Ovary (tissue), 9 donors: Measurements from ENCODE around the gene COP1. TPM values are rescaled to one million over a fixed set of nuclear protein-coding genes. Genes with fewer than 3 reads are reported as not detected.
"Not testable (repeated sequence)": the region's sequence is repeated elsewhere in the genome, so short reads cannot be mapped to it uniquely, and the experiment has no call there.

Experiments
- DNase-seq, 5 donors: peaks; one replicate each; pipeline ENCODE4 v3.0.0-alpha.2; 2019 to 2020
- H3K27ac ChIP-seq, 2 donors: fragments of 200-600 bp; one replicate each; pipeline versions ENCODE4 v1.5.1 to v1.8.0; 2019 to 2022
- H3K27me3 ChIP-seq: fragments of 200-600 bp; one replicate; pipeline ENCODE4 v1.8.0; 2022
- H3K36me3 ChIP-seq: fragments of 200-600 bp; sonication (generic); one replicate; pipeline ENCODE4 v1.5.1; 2019
- H3K4me1 ChIP-seq: one replicate; pipeline ENCODE4 v1.8.1; 2013; ENCODE audit warnings: mild to moderate bottlenecking, moderate library complexity; ENCODE audit not compliant: insufficient read depth
- H3K4me3 ChIP-seq: fragments of 200-600 bp; sonication (generic); one replicate; pipeline ENCODE4 v1.5.1; 2017
- H3K9me3 ChIP-seq, 2 donors: fragments of 200-600 bp in 1 of 2; sonication (generic) in 1 of 2; one replicate each; pipeline versions ENCODE4 v1.5.1 to v1.8.1; 2013 to 2019; ENCODE audit warnings: mild to moderate bottlenecking in 1 of 2, moderate library complexity in 1 of 2
- CTCF ChIP-seq, 3 donors: fragments of 450-650 bp in 2 of 3; fragments of 200-600 bp in 1 of 3; IDR thresholded peaks; one replicate each; pipeline versions ENCODE4 v1.5.1 to v1.8.0; 2016 to 2022; ENCODE audit warnings: antibody characterized with exemption in 3 of 3, mild to moderate bottlenecking in 1 of 3
- EP300 ChIP-seq: sonication (generic); formaldehyde crosslinking; IDR thresholded peaks from one replicate; pipeline ENCODE4 v1.6.1; 2017; ENCODE audit warnings: antibody characterized with exemption
- POLR2A ChIP-seq: fragments of 450-650 bp; IDR thresholded peaks from one replicate; pipeline ENCODE4 v1.6.1; 2017; ENCODE audit warnings: antibody characterized with exemption, mild to moderate bottlenecking, moderate library complexity
- WGBS, 3 donors: extraction: QIAGEN DNeasy Blood & Tissue Kit in 1 of 3; methylation state at CpG; one replicate each; pipeline versions ENCODE4 v1.1.5 to v1.1.7; 2013 to 2017; 5-methylcytosine and 5-hydroxymethylcytosine counted together
- intact Hi-C, 4 donors: fragments of 100-400 bp; cut with DNase I; formaldehyde crosslinking; loops; one replicate each; pipeline versions ENCODE4 v1.11.0 to v1.15.1; 2022 to 2023
- polyA plus RNA-seq, 2 donors: library from polyadenylated mRNA; stranded (reverse); fragments of 200-250 nt in 1 of 2; fragments of 350-450 nt in 1 of 2; fragmentation: Illumina TruSeq in 1 of 2; extraction: RNeasy Lipid Tissue Mini Kit (QIAGEN cat#74804) in 1 of 2; gene quantifications; one replicate each; pipeline ENCODE4 v1.2.3, GENCODE V29; 2013 to 2014
- total RNA-seq, 7 donors: library from RNA; depleted of rRNA in 2 of 7; stranded (reverse); fragments of >200 nt in 2 of 7; fragmentation: NEBNext Ultra II Directional in 3 of 7; extraction: Animal tissue kit (Norgen Biotek cat#: 25700) in 3 of 7; gene quantifications; one replicate each; pipeline versions ENCODE4 v1.1.0 to v1.2.4, GENCODE V29; 2016 to 2023
- donor health status: DM: no; HTN: no; CAD: no; lungs with moderate emphysema.
- donor health status: DM: no; HTN: no; CAD: no.
- donor health status: Bipolar disorder and iron deficiency.
- donor health status: DM: yes; HTN: yes; CAD: no.
- donor health status: DM: no; HTN: no; CAD: no.
- donor health status: DM: yes; HTN: yes; CAD: no.

Gene COP1
- total and polyA plus RNA-seq, 9 donors, result 20.4 to 46.1 (median 29.0) TPM

DNA sequence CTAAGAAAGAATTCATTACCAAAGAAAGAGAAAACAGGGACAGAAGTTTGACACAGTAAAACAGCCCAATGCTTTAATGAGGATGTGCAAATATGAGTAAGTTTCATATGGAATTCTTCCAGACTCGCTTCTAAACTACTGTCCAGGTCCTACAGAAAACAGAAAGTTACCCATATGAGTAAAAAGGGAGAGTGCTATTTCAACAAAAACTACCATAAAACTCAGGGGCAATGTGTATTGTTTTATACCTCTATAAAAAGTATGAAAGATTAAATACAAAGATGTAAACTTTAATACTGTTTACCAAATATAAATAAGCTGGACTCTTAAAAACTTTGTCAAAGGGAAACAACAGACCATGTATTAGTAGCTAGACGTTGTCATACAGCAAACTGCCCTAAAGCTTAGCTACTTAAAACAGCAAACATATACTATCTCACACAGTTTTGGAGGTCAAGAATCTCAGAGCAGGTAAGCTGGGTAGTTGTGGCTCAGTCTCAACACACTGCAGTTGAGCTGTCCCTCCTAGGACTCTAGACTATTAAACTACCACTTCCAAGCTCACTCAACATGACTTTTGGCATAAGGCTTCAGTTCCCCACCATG is 174.9 kb downstream of the COP1 start:
- no peak overlapping the region for H3K4me3 ChIP-seq
- WGBS, 3 donors, result 80 to 84% (median 84%) methylated on average over 2 of the region's 2 CpGs
- no peaks in the 10 kb centered on the region for H3K36me3 ChIP-seq
- TF ChIP-seq POLR2A (no peak), EP300 (no peak)
- no peaks in the 10 kb centered on the region for H3K9me3 ChIP-seq
- no peaks in the 10 kb centered on the region for H3K4me1 ChIP-seq
- DNase-seq, result no peak
- H3K27me3 ChIP-seq, result no peaks in the 10 kb centered on the region
- intact Hi-C loops, result no loop called here
- H3K27ac ChIP-seq, result no peak overlapping the region

DNA sequence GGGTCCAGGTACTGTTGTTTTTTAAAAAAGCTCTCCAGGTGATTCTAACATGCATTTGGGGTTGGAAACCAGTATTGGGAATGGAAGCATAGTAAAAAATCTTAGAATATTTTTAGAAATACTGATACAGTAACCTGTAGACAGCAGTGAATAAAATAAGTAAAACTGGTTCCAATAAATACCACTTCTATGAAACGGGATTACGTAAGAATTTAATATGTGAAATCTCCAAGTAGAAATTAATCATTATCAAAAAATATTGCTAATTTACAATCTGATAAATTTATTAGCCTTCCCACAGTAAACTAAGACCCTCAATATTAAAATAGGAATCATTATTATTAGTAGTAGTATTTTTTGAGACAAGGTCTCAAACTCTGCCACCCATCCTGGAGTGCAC is 177.5 kb downstream of the COP1 start:
- H3K4me3 ChIP-seq, result no peak overlapping the region
- WGBS, 3 donors, result 97 to 98% (median 98%) methylated on average over 2 of the region's 2 CpGs
- no peak overlapping the region for H3K27ac ChIP-seq
- intact Hi-C loops, result no loop called here
- no peaks in the 10 kb centered on the region for H3K36me3 ChIP-seq
- DNase-seq, result no peak
- H3K27me3 ChIP-seq, result no peaks in the 10 kb centered on the region
- no peak for TF ChIP-seq EP300
- TF ChIP-seq POLR2A, result no peak
- no peak for TF ChIP-seq CTCF (IDR thresholded peaks at IDR 0.05)
- no peaks in the 10 kb centered on the region for H3K4me1 ChIP-seq
- no peaks in the 10 kb centered on the region for H3K9me3 ChIP-seq

GRCh38 chr1:176029155-176029554 is 177.9 kb downstream of the COP1 start:
- Histone ChIP-seq H3K4me1 (no peaks in the 10 kb centered on the region), H3K4me3 (no peak overlapping the region), H3K27me3 (no peaks in the 10 kb centered on the region), H3K27ac (no peak overlapping the region), H3K9me3 (no peaks in the 10 kb centered on the region), H3K36me3 (no peaks in the 10 kb centered on the region)
- TF ChIP-seq POLR2A (no peak), EP300 (no peak), CTCF (IDR thresholded peaks at IDR 0.05) (no peak)
- no peak for DNase-seq
- intact Hi-C loops, result no loop called here

- intact Hi-C loops, H3K27me3 ChIP-seq: not testable (repeated sequence)
- 87 to 95% (median 93%) methylated on average over 4 of the region's 4 CpGs for WGBS, 3 donors
Measured at GRCh38 chr1:176027934-176028333, 179.2 kb downstream of the COP1 start.

GRCh38 chr1:176022574-176022973 is 184.5 kb downstream of the COP1 start:
- intact Hi-C loops, result no loop called here
- no peaks in the 10 kb centered on the region for H3K4me1 ChIP-seq
- TF ChIP-seq POLR2A, result no peak
- no peak for TF ChIP-seq EP300
- TF ChIP-seq CTCF (IDR thresholded peaks at IDR 0.05), result no peak
- no peak overlapping the region for H3K27ac ChIP-seq
- no peaks in the 10 kb centered on the region for H3K9me3 ChIP-seq
- H3K36me3 ChIP-seq, result no peaks in the 10 kb centered on the region
- WGBS, 3 donors, result 79 to 85% (median 83%) methylated on average over 3 of the region's 3 CpGs
- no peak overlapping the region for H3K4me3 ChIP-seq
- H3K27me3 ChIP-seq, result no peaks in the 10 kb centered on the region
- no peak for DNase-seq

More at GRCh38 chr1:176027934-176028333, 179.2 kb downstream of the COP1 start:
- H3K9me3 ChIP-seq, DNase-seq, H3K36me3 ChIP-seq, H3K27ac ChIP-seq, H3K4me3 ChIP-seq, H3K4me1 ChIP-seq: not testable (repeated sequence)
